ENCODE data around the gene PRRC1.
"Not testable (repeated sequence)": the region's sequence is repeated elsewhere in the genome, so short reads cannot be mapped to it uniquely, and the experiment has no call there.

The PRRC1 gene

DNA sequence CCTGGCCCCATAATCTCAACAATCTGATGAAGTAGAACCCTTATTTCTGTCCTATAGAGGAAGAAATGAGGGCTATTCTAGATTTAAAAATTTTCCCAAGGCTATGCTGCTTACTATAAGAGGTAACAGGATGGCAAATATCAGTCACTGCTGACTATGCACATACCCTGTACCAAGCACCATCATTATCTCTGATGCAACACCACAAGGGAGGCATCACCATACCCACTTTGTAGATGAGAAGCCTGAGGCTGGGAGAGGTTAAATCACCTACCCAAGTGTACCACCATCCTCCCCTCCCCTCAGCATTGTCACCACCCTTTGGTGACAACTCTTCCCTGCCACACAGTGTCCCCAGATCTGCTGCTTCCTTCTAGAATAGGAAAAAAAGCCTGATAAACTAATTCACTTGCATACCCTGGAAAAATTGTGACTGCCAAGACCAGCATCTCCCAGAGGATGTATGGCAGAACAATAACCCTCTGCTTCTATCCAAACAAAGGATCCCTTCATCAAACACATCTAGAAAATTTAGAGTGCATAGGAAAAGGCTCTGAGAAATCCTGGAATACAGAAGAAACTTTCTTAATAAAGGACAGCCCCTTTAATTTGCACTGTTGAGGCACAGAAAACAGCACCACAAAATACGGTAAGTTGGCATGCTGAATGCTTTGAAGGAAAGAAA is 48.3 kb downstream of the PRRC1 start:
- H3K4me3 ChIP-seq (ENCODE audit: low read depth, low read length), result no peak overlapping the region
- DNase-seq (ENCODE audit: low read depth), result no peak
- TF ChIP-seq, protein P1, sequence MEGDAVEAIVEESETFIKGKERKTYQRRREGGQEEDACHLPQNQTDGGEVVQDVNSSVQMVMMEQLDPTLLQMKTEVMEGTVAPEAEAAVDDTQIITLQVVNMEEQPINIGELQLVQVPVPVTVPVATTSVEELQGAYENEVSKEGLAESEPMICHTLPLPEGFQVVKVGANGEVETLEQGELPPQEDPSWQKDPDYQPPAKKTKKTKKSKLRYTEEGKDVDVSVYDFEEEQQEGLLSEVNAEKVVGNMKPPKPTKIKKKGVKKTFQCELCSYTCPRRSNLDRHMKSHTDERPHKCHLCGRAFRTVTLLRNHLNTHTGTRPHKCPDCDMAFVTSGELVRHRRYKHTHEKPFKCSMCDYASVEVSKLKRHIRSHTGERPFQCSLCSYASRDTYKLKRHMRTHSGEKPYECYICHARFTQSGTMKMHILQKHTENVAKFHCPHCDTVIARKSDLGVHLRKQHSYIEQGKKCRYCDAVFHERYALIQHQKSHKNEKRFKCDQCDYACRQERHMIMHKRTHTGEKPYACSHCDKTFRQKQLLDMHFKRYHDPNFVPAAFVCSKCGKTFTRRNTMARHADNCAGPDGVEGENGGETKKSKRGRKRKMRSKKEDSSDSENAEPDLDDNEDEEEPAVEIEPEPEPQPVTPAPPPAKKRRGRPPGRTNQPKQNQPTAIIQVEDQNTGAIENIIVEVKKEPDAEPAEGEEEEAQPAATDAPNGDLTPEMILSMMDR (conservative IDR thresholded peaks at IDR 0.05; ENCODE audit: low read depth, low read length), result no peak

DNA sequence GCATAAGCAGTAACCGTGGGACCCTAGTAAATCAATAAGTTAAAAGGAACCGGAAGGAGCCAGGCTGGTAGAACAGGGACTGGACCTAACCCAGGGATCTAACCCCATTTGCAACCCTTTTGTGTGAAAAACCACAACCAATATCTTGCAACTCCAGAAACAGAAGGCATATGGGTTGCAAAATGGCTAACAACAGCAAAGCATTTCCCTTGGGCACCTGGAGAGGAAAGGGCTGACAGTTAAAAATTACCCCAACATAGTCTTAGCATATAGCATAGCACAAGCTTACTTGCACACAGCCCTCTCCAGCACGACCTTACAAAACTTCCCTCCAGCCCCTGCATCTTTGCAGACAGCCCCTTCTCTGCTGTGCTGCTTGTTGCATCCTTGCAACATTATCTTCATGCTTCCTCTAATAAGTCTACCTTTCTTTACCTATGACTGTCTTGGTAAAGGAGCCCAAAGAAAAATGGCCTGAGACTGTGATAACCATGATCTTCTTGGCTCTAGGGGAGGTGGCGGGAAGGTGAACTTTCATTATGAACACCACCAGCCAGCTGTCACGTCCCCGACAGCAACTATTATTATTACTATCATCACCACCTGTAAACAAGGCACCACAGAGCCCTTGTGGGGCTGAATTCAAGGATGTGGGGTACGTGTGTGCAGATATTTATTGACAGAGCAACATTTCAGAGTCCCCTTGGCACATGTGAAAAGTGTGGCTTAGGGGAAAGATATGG is 49.8 kb downstream of the PRRC1 start:
- no peak for DNase-seq (ENCODE audit: low read depth)
- TF ChIP-seq, protein P1 (conservative IDR thresholded peaks at IDR 0.05; ENCODE audit: low read depth, low read length), result no peak
- no peak overlapping the region for H3K4me3 ChIP-seq (ENCODE audit: low read depth, low read length)

DNA sequence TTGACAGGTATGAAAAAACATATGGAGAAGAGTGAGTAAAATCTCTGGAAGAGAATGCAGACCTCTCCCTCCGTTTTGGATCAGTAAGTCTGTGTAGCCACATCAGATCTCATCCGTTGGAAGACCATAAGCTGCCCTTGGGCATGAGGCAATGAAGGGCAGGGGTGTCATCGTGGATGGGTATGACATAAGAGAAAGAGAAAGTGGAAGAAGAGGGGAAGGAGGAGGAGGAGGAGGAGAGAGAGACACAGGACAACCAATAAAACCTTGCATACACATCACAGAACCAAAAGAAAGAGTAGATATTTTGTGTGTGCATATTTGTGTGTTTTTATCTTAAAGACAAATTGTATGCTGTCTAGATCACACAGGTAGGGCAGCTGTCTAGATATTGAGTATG is 50.7 kb downstream of the PRRC1 start:
- TF ChIP-seq, protein P1 (conservative IDR thresholded peaks at IDR 0.05; ENCODE audit: low read depth, low read length), result no peak
- H3K4me3 ChIP-seq (ENCODE audit: low read depth, low read length), result no peak overlapping the region
- DNase-seq (ENCODE audit: low read depth), result no peak

DNA sequence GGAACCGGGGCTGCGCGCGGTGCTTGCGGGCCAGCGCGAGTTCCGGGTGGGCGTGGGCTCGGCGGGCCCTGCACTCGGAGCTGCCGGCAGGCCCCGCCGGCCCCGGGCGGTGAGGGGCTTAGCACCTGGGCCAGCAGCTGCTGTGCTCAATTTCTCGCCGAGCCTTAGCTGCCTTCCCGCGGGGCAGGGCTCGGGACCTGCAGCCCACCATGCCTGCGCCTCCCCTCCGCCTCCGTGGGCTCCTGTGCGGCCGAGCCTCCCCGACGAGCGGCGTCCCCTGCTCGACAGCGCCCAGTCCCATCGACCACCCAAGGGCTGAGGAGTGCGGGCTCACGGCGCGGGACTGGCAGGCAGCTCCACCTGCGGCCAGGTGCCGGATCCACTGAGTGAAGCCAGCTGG is 52.0 kb downstream of the PRRC1 start:
- H3K4me3 ChIP-seq (ENCODE audit: low read depth, low read length); DNase-seq (ENCODE audit: low read depth): not testable (repeated sequence)

DNA sequence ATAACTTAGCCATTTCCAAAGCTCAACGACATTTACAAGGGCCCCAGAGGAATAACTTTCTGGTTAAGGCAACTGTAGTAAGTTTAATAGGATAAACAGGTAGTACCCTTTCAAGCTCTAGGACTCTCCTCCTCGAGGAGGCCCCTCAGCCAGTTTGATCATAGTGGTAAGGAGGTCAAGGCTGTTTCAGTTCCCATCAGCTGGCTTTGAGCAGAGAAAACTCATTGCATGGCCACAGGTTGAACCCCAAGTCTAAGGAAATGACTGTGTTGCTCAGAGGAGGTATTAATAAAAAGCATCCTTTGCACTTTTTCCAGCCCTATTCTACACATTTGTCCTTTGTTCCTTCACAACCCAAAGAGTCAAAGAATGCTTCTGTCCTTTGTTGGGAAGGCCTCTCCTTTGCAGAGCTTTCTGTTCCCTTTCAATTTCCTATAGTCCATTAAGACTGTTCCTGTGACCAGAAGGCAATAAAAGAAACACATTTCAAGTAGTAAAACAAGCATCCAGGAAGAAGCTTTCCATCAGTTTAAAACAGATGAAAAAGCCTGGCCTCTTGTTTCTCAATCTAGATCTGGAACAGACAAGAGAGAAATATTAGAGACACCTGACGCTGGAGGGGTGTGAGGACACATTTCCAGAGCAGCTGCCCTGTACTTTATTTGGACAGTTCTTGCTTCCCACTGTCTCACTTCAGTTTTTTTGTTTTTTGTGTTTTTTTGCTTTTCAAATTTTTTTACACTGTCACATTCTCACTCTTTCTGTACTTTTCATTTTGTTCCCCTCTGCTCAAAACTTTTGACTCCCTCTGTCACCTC is 54.1 kb downstream of the PRRC1 start:
- no peak for DNase-seq (ENCODE audit: low read depth)
- TF ChIP-seq, protein P1 (conservative IDR thresholded peaks at IDR 0.05; ENCODE audit: low read depth, low read length), result no peak
- H3K4me3 ChIP-seq (ENCODE audit: low read depth, low read length), result no peak overlapping the region

DNA sequence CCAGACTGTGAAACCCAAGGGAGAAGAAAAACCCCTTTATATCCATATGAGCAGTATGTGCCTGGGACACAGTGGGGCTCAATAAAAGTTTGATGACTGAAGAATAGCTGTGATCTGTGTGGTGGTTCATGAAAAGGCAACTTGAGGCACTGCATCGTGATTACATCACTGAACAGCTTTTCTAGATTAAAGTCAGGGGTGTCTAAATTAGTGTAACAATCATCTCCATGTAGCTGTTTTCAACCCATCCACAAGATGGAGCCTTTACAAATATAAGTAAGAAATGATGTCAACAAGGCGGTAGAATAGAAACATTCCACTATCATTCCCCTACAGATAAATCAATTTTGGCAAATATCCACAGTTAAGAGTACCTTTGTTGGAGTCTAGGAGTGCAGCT is 55.5 kb downstream of the PRRC1 start:
- peak; percentile 58 for DNase-seq (ENCODE audit: low read depth)
- no peak overlapping the region for H3K4me3 ChIP-seq (ENCODE audit: low read depth, low read length)
- TF ChIP-seq, protein P1 (conservative IDR thresholded peaks at IDR 0.05; ENCODE audit: low read depth, low read length), result peak; percentile 35

All from choroid plexus epithelial cell (primary cell).